Activated T-helper 1 cell treated with anti-CD3 and anti-CD28 coated beads, Interleukin-2, amount 50 U/mL, for 16 hours (primary cell): ENCODE data around the gene ZNF831.

Experiments
- DNase-seq, 2 donors: peaks; one replicate each; pipeline ENCODE4 v3.0.0-alpha.2; 2020; ENCODE audit warnings: low read depth in 1 of 2, low spot score in 1 of 2

Gene ZNF831

GRCh38 chr20:59163631-59164530 is at the start of gene ZNF831:
TSS of gene ZNF831 (plus strand) at chr20:59163821. CDS start at chr20:59191020, 27,199 bp downstream.
- DNase-seq, result no peak

DNA sequence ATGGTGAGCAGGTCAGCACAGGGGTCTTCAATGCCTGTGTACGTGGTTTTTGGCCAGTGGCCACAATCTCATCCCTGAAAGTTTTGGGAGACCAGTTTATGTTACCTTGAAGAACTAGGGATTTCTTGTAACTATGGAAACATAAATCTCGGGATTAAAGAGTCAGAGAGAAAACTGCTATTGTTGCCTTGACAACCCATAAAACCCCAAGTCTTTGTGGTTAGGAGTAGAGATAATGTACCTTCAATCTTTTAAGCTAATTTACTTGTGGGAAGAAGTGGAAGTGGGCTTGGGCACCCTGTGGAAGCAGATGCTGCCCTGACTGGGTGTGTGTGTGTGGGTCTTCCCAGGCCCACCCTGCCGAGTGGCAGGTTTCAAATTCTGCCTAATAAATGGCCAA is 46.1 kb upstream of the ZNF831 start:
- DNase-seq, result no peak

DNA sequence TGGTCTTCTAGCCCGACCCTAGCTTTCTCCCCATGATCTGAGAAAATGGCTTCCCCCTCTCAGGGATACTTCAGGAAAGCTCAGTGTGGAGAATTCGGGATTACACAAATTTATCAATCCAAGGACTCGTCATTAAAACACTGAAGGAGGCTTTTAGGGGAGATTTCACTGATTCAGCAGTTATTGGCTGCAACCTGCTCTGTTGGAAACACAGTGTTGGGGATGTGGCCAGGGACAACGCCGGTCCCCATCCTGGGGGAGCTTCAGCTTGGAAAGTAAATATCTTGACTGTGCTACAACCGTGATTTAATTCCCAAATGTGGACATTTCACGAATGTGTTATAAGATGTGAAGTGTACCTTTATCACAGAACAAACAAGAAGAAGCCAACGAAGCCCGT is 44.8 kb upstream of the ZNF831 start:
- DNase-seq, result no peak

GRCh38 chr20:59120491-59120890 is 43.1 kb upstream of the ZNF831 start:
- no peak for DNase-seq

GRCh38 chr20:59120919-59121318 is 42.7 kb upstream of the ZNF831 start:
- no peak for DNase-seq

DNA sequence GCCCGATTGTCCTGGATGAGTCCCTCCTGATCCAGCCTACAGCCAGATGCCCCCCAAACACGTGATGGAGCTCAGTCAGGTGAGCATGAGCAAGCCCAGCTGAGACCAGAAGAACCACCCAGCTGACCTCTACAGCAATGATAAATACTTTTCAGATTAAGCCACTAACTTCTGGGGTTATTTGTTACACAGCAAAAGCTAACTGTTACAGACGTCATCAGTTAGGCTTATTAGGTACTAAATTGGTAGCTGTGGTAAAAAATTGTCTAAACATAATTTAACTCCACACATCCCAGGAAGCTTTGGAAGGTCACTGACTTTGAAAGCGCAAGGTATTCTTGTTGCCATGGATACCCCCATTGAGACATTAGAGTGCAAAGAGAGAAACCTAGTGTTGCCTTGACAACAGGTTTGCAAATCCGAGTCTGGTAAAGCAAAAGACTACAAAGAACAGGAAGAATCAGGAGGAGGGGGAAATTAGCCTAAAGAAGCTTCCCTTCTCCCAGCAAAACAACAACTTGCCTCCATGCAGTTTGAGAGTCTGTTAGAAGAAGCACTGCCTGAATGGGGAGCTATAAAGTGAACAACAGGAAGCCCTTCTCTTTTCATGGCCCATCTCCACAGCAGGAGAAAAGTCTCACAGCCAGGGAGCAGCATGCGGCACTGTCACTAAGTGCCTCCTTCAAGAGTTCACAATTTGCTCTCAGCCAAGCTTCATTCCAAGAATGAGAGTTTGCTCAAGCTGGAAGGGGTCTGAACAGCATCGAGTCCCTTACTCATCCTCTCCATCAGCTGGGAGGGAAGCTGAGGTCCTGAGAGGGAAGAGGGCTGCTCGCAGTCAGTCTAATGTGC is 41.7 kb upstream of the ZNF831 start:
- DNase-seq, result no peak

- DNase-seq, result no peak
Measured at GRCh38 chr20:59122566-59122919, 41.1 kb upstream of the ZNF831 start.

GRCh38 chr20:59123011-59123677 is 40.5 kb upstream of the ZNF831 start:
- no peak for DNase-seq

GRCh38 chr20:59123678-59124255 is 39.9 kb upstream of the ZNF831 start:
- DNase-seq, result no peak

GRCh38 chr20:59124296-59125029 is 39.2 kb upstream of the ZNF831 start:
- DNase-seq, result no peak

GRCh38 chr20:59125332-59125731 is 38.3 kb upstream of the ZNF831 start:
- DNase-seq, result no peak

DNA sequence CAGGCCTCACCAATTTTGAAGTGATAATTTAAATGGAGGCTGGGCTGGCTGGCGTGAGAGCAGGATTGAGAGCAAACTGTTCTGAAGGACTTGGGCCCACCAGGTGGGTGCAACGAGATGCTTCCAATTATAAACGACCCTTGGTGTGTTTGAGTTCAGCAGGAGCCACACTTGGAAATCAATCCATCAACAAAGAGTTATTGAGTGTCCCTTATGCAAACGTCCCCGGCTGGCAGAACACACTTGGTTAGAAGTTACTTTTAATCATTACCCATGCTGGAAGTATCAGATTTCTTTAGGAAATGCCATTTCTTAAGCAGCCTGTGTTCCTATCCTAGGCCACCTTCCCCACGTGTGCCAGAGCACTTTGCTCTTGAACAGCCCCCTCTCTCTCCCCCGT is 37.8 kb upstream of the ZNF831 start:
- no peak for DNase-seq

DNA sequence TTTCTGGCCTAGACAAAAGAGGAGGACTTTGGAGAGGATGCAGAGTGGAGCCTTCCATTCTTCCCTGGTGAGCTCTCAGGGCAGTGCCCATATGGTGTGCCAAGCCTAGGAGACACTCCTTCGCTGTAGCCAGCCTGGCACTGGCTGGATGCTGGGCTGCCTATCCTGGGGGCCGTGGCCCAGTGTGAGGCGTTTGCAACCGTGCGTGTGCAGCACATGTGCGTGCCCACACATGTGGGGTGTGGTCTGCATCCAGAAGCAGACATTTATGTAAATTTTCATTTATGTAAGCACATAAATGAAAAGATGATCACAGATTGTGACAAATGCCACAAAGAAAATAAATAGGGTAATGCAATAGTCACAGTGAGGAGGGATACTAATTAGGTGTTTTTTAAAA is 35.8 kb upstream of the ZNF831 start:
- DNase-seq, result no peak

DNA sequence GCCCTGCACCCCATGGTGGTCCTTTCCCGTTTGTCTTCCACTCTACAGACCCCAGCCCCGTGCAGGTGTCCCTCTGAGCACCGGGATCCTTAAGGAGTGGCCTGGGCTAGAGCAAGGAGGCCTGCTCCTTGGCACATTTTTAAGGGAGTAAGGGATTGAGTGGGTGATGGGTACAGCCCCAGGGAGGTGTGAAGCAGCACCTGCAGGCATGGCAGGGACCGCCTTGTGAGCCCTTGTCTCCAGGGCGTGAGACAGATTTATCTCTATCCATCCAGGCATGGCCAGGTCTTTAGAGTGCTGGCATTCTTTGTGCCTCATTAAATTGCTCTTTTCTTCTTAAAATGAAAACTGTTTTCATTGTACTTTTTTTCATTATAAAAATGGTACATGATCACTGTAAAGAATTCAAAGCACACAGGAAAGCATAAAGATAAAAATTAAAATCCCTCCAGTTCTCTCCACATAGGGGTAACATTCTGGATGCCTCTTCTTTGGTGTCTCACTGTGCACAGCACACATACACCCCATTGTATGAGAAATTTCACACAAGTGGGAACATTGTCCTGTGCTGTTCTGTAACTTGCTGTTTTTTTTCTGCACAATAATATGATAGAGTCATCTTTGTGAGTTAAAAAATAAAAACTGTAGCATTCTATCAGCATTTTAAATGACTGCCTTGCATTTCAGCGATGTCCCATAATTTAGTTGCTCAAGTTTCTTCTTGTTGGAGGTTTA is 31.9 kb upstream of the ZNF831 start:
- DNase-seq, result no peak

GRCh38 chr20:59134182-59134581 is 29.4 kb upstream of the ZNF831 start:
- no peak for DNase-seq

GRCh38 chr20:59135093-59135492 is 28.5 kb upstream of the ZNF831 start:
- DNase-seq, result no peak

DNA sequence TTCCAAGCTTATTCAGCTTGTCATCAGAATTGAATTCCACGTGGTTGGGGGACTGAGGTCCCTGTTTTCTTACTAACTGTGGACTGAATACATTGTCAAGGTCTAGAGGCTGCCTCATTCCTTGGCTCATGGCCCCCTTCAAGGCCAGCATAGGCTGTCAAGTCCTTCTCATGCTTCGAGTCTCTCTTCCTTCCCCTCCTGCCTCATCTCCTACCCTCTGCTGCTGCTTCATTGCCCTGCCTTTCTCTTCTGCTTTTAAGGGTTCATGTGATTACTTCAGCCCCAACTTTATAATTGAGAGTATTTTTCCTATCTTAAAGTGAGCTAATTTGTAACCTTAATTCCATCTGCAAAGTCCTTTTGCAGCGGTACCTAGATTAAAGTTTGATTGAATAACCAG is 27.6 kb upstream of the ZNF831 start:
- no peak for DNase-seq

- no peak for DNase-seq
Measured at GRCh38 chr20:59137532-59137931, 26.1 kb upstream of the ZNF831 start.

- DNase-seq, result no peak
Measured at GRCh38 chr20:59138114-59138748, 25.4 kb upstream of the ZNF831 start.
